GM19395 (cell line): ENCODE measurements around the gene ANG.
"Not testable (repeated sequence)": the region's sequence is repeated elsewhere in the genome, so short reads cannot be mapped to it uniquely, and the experiment has no call there.

Experiments
- ATAC-seq: cut with Tn5 transposase; IDR thresholded peaks from one replicate; pipeline ENCODE4 v1.9.1; 2021; ENCODE audit warnings: mild to moderate bottlenecking, moderate library complexity; ENCODE audit not compliant: unreplicated experiment

The ANG gene

DNA sequence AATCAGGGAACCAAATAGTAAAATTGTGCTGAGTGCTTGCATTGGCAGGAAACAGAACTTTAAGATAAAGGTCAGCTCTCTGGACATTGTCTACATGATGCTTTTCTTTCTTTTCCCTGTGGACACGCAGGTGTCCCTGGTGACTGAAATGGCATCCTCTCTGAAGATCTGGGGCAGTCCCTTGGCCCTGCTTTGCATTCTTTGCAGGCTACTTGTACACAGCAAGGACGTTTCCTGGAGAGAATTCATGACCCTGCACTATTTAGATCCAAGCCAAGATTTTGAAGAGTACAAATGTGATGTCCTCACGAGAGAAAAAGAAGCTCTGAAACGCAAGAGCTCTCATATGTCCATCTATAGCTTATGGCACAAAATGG lies 45.9 kb downstream of the ANG start:
- ATAC-seq, result no peak

- not testable (repeated sequence) for ATAC-seq
These were observed 49.7 kb downstream of the ANG start for GRCh38 chr14:20738292-20738691.

DNA sequence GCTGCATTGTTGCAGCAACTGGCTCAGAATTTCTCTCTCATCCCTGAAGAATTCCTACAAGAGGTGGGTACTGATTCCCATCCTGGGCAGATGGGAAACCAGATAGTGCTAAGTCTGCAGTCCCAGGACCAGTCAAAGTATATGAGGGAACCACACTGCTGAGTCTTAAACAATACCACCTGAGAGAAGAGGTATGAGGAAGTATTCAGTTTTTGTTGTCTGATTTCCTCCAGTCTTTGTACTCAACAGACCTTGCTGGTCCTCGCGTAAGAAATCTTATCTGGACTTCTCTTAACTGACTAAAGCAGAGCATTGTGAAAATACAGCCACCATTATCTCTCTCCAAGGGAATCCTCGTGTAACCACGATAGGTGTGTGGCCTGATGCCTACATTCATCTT lies 53.6 kb downstream of the ANG start:
- no peak for ATAC-seq

DNA sequence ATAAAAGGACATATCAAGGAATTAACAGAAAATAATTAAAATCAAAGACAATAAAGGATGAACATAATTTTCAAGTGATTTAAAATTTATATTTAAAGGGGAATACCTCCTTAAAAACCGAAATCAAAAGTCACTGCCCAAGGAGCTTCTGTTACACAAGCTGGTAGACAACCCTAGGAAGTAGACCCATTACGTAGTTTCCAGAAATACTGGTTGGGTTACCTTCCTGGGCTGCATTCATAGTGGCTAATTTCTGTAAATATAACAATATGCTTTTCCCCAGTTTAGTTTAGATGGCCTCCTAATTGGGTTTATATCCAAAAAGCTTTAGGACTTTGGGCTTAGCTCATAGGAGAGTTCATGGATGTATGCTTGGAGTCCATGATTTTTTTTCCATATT lies 55.0 kb downstream of the ANG start:
- ATAC-seq, result no peak
